Measurements from ENCODE around the gene SLC30A7.

SLC30A7 gene

DNA sequence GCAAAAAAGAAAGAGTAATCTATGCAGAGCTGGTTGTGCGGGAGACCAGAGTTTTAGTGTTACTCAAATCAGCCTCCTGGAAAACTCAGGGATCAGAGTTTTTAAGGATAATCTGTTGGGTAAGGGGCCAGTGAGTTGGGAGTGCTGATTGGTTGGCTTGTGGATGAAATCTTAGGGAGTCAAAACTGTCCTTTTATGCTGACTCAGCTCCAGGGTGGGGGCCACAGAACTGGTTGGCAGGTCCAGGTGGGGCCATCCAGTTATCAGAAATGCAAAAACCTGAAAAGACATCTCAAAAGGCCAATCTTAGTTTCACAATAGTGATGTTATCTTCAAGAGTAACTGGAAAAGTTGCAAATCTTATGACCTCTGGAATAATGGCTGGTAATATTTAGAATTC lies 4.5 kb upstream of the SLC30A7 start:
- no peak for TF ChIP-seq SIN3A (IDR thresholded peaks at IDR 0.05; ENCODE audit: borderline replicate concordance, insufficient read depth, low read length)
- TF ChIP-seq TAF1 (IDR thresholded peaks at IDR 0.05; ENCODE audit: borderline replicate concordance, insufficient read depth, low read length), result no peak
- TF ChIP-seq, protein P1, sequence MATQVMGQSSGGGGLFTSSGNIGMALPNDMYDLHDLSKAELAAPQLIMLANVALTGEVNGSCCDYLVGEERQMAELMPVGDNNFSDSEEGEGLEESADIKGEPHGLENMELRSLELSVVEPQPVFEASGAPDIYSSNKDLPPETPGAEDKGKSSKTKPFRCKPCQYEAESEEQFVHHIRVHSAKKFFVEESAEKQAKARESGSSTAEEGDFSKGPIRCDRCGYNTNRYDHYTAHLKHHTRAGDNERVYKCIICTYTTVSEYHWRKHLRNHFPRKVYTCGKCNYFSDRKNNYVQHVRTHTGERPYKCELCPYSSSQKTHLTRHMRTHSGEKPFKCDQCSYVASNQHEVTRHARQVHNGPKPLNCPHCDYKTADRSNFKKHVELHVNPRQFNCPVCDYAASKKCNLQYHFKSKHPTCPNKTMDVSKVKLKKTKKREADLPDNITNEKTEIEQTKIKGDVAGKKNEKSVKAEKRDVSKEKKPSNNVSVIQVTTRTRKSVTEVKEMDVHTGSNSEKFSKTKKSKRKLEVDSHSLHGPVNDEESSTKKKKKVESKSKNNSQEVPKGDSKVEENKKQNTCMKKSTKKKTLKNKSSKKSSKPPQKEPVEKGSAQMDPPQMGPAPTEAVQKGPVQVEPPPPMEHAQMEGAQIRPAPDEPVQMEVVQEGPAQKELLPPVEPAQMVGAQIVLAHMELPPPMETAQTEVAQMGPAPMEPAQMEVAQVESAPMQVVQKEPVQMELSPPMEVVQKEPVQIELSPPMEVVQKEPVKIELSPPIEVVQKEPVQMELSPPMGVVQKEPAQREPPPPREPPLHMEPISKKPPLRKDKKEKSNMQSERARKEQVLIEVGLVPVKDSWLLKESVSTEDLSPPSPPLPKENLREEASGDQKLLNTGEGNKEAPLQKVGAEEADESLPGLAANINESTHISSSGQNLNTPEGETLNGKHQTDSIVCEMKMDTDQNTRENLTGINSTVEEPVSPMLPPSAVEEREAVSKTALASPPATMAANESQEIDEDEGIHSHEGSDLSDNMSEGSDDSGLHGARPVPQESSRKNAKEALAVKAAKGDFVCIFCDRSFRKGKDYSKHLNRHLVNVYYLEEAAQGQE (IDR thresholded peaks at IDR 0.05; ENCODE audit: insufficient read depth in 1 of 2, low read depth in 2 of 2, low read length in 2 of 2), result no peak
- no peak for TF ChIP-seq POLR2AphosphoS5 (IDR thresholded peaks at IDR 0.05; ENCODE audit: low read depth, low read length)
- TF ChIP-seq FOXP2 (optimal IDR thresholded peaks at IDR 0.05; ENCODE audit: borderline replicate concordance, extremely low read depth, extremely low read length, insufficient read depth), result no peak

DNA sequence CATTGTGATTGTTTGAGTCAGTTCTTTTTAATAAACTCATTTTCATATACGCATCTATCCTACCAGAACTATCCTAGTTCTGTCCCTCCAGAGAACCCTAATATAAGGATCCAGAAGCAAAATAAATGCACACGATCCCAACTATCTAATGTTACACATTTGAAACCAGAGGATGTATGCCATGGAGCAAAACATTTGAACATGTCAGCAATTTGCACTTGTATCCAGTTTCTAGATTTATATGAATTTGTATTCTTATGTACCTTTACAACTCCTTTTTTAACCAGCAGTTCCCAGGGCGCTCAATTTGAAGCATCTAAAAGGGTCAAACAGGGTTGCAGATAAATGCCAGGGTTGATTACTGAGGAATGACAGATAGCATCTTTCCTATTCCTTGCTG lies 3.3 kb upstream of the SLC30A7 start:
- TF ChIP-seq POLR2AphosphoS5 (IDR thresholded peaks at IDR 0.05; ENCODE audit: low read depth, low read length) (no peak), SIN3A (IDR thresholded peaks at IDR 0.05; ENCODE audit: borderline replicate concordance, insufficient read depth, low read length) (no peak), FOXP2 (optimal IDR thresholded peaks at IDR 0.05; ENCODE audit: borderline replicate concordance, extremely low read depth, extremely low read length, insufficient read depth) (no peak), TAF1 (IDR thresholded peaks at IDR 0.05; ENCODE audit: borderline replicate concordance, insufficient read depth, low read length) (no peak)
- TF ChIP-seq, protein P1 (IDR thresholded peaks at IDR 0.05; ENCODE audit: insufficient read depth in 1 of 2, low read depth in 2 of 2, low read length in 2 of 2), result no peak

DNA sequence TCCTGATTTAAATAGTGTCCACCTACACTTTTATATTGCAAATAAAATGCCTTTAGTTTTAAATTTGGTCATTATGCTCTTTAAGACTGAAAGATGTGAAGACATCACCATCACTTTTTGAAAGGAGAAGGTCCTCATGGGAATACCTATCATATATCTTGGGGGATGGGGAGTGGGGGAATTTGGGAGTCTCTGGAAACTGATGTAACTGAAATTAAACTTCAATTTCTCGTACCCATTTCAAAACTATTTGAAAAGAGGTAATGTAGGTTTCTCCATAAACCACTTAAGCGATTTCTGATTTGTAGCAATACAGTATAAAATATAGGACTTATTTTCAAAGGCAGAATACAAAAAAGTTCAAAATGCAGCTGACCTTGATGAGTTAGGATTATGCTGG lies 2.2 kb upstream of the SLC30A7 start:
- no peak for TF ChIP-seq FOXP2 (optimal IDR thresholded peaks at IDR 0.05; ENCODE audit: borderline replicate concordance, extremely low read depth, extremely low read length, insufficient read depth)
- TF ChIP-seq TAF1 (IDR thresholded peaks at IDR 0.05; ENCODE audit: borderline replicate concordance, insufficient read depth, low read length), result no peak
- TF ChIP-seq, protein P1 (IDR thresholded peaks at IDR 0.05; ENCODE audit: insufficient read depth in 1 of 2, low read depth in 2 of 2, low read length in 2 of 2), result no peak
- TF ChIP-seq POLR2AphosphoS5 (IDR thresholded peaks at IDR 0.05; ENCODE audit: low read depth, low read length), result no peak
- TF ChIP-seq SIN3A (IDR thresholded peaks at IDR 0.05; ENCODE audit: borderline replicate concordance, insufficient read depth, low read length), result no peak

DNA sequence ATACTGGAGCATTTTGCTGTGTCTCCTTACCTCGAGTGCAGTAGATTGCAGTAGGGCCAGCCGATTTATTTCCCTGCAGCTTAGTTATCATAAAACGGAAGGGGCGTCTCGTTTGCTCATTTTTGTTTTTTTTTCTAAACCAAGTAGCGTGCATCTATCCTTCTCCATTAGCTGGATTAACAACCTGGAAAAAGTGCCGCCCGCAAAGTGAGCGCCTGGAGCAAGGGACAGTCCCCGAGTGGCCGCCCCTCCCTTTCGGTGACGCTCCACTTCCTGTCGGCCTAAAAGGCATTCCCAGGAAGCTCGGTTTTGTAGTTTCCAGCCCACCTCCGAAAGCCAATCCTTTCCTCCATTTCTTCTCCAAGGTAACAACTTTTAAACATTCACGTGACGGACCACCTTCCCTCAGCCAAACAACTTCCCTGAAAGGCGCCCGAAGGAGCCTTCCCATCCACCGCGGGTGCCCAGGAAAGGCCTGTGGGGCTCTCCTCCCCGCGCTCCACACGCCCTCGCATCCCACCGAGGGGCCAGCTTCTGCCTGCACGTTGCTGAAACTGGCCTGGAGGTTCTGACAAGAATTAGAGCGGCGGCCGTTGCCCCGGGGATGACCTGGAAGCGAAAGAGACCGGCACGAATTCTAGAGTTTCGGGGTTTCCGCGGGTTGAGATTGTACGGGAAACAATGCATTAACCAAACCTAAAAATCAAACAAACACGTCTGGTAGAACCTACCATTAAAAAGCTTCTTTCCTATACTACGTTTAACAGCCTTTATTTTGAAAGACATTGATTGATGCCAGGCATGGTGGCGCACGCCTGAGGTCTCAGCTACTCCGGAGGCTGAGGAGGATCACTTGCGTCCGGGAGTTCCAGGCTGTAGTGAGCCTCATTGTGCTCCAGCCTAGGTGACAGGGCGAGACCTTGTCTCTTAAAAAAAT lies 1.0 kb upstream of the SLC30A7 start, which contains the start of gene EXTL2:
Gene EXTL2, minus strand, starts transcription at position 240 of the 937 bp plus-strand sequence. CDS start 6,085 bp downstream, outside the sequence.
- TF ChIP-seq FOXP2 (optimal IDR thresholded peaks at IDR 0.05; ENCODE audit: borderline replicate concordance, extremely low read depth, extremely low read length, insufficient read depth) (no peak), TAF1 (IDR thresholded peaks at IDR 0.05; ENCODE audit: borderline replicate concordance, insufficient read depth, low read length) (no peak), SIN3A (IDR thresholded peaks at IDR 0.05; ENCODE audit: borderline replicate concordance, insufficient read depth, low read length) (peak; percentile 24; the same call in 1 of the 2 replicates)
- TF ChIP-seq, protein P1 (IDR thresholded peaks at IDR 0.05; ENCODE audit: insufficient read depth in 1 of 2, low read depth in 2 of 2, low read length in 2 of 2), result no peak

All from PFSK-1 (cell line).